ENCODE measurements around the gene PPP4R1.

- TF ChIP-seq CTCF (conservative IDR thresholded peaks at IDR 0.05; ENCODE audit: low read depth, low read length) (no peak), EZH2 (IDR thresholded peaks at IDR 0.05; ENCODE audit: borderline replicate concordance, low read depth, low read length, poor library complexity, severe bottlenecking) (no peak)
These were observed 16.1 kb upstream of the PPP4R1 start for GRCh38 chr18:9630444-9630843.

All from A673 (cell line).